ENCODE data around the gene SH3TC1.

The SH3TC1 gene

DNA sequence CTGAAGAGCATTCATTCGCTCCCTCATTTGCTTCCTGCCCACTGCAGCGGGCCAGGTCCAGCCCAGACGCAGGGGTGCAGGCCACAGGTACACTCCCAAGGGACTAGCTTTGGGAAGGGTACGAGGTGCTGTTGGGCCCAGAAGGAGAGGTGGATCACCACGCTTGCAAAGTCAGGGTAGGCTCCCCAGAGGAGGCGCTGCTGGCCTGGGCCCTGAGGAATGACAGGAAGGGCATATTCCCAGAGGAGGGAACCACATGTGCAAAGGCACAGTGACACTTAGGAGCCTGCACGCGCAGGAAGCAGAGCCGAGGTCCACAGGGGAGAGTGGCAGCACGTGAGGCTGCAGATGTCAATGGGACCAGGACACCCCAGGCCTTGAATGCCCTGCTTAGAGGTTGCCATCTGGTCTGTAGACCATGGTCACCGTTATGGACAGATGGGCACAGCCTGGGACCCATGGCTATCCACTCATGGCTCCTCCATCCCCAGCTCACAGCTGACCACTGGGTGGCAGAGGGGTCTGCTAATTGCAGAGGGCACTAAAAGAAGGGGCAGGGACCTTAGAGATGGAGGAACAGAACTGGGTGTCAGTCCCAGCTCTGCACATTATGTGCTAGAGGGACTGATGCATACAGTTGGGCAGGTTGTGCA, 78.4 kb downstream of the SH3TC1 start:
- no peak for DNase-seq (ENCODE audit: low spot score)

DNA sequence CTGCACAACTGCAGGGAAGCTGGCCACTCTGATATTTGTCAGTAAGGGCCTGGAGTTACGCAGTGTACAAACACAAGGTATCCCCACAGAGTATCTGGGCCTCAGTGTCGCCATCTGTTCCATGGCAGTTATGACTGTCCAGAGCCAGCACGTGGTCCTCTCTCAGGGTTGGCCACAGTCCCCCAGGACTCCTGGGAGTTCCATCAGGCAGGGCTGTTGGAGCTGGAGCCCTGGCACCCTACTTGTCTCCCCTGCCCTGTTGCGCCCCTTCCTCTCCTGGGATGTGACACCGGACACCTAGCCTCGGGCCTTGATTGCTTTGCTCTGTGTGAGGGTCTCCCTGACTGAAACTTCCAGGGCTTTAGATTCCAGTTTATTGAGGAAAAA, 78.9 kb downstream of the SH3TC1 start:
- no peak for DNase-seq (ENCODE audit: low spot score)

DNA sequence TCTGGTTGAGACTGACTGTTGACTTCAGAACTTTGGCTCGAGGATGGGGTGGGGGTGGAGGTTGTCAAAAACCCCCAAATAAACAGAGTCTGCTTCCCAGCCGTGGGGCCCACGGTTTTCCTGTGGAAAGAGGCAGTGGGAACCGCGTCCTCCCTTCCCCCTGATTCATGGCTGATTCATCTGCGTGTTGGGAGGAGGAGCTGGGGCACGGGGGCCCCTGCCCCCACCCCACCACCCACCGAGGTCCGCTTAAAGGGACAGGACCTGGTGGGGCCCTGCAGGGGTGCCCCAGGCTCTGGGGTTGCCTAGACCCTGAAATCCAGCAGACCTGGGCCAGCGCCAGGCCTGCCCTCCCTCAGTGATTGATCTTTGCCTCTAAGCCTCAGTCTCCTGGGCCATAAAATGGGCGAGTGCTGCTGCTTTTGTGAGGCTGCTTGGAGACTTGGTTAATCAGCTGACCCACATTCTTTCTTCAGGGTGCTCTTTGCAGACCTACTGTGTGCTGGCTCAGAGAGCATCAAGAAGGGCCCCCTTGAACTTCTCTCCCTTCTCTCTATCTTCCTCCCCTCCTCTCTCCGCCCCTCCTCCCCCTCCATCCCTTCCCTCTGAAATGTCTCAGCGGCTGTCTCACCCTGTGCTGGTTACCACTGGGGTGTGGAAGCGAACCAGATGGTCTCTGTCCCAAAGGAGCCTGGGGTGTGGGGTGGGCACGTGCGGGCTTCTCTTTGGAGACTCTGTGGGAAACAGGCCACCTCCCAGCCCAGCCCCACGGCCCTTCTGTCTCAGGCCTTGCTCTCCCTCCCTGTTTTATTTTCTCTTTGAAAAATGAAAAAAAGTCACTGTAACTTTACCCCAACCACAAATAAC, 79.6 kb downstream of the SH3TC1 start:
- DNase-seq (ENCODE audit: low spot score) = no peak

DNA sequence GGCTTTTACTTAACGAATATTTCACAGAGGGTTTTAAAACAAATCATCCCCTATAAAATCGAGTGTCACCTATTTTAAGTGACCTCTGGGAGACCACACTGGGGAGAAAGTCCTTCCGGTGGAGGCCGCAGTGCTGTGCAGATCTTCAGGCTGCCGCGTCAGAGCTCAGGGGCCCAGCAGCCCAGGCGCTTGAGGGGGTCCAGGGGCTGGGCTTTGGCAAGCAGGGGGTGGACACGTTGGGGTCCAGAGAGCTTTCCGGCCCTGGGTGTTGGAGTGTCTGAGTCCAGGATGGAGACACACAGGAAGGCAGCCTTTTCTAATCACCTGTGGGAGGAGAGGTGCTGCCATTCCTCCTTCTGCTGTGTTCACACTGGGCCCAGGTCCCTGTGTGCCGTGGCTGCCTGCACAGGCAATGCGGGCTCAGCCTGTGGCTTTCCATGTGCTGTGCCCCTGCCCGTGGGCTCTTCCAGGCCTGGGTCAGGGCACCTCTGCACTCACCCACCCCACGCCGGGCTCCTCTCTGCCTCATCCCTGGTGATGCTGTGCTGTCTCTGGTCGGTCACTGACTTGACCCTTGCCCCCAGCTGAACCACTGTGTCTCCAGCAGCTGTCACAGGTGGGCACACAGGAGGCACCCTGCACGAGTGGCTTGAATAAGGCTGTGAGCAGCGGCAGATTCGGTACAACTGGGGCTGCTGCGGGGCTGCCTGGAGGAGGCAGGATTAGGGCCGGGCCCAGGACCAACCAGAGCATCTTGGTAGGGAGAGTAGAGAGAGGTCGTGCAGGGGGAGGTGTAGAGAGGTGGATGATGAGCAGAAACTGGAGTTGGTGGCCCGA, 80.4 kb downstream of the SH3TC1 start:
- no peak for DNase-seq (ENCODE audit: low spot score)

DNA sequence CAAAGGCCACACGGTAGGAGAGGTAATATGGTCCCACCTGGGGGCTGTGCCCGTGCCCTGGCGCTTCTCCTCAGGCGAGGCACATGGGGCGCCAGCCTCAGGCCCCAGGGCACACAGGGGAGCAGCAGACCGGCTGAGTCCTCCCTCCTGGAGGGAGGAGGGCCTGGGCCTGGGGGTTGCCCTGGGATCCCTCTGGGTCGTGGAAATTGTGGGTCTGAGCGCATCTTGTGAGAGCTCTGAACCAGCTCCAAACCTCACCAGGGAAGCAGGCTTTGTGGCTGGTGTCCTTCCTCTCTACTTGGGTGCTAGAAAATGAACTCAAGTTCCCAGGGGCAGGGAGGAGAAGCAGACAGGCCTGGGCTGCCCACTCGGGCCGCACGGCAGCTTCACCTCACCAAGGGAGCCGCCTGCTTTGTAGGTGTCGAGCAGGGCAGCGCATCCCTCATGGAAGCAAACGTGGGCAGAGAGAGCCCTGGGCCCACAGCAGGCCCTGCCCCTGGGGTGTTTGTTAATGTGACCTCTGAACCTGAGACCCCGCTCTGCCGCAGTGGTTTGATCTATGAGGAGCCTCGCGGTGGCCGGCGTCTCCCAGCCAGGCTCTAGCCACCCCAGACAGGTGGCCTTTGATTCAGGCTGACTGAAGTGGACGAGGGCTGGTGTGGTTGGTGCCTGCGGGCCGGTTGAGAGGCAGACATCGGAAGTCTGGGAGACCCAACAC, 81.2 kb downstream of the SH3TC1 start:
- DNase-seq (ENCODE audit: low spot score) = no peak

DNA sequence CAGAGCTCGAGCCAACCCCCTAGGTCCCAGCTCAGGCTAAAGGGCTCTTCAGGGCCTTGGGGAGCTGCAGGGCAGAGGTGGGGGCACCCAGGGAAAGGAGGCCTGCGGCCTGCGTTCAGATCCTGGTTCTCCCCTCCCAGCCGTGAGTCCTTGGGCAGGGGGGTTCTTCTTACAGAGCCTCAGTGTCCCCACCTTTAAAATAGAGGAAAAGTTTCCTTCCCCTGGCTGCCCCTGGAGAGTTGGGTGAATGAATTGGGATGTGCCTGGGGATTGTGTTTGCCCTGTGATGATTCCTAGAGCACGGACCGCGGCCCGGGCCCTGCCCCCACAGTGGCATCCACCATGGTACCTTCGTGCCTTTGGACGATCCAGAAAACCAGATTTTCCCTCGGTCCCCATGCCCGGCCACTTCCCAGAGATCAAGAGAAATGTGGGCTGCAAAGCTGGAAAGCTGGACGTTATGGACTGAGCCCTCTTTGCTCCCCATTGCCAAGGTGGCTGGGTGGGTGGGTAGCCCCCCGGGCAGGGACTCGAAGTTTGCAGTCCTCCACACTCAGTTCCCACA, 81.9 kb downstream of the SH3TC1 start:
- no peak for DNase-seq (ENCODE audit: low spot score)

DNA sequence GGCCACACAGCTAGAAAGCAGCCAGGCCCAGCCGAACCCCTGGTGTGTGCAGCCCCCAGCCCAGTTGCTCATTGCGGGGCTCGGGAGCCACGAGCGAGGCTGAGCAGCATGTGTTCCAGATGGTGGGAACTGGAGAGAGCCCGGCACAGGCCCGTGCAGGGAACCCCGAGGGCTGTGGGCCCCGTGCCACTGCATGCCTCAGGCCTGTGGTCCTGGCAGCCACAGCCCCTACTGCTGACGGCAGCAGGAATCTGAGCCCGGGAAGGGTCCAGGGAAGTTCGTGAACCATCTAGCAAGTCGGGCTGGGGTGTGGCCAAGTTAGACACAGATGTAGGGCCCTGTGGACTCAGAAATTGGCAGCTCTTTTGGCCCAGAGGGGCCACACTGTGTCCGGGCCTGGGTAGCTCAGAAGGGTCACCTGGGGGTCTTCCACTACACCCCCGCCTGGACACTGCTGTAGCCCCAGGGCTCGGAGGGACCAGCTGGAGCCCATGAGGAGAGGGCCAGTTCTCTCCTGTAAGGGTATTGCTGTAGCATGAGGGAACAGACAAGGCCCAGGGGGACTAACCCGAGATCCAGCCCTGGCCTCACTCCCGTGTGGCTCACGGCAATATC, 82.5 kb downstream of the SH3TC1 start:
- DNase-seq (ENCODE audit: low spot score) = no peak

DNA sequence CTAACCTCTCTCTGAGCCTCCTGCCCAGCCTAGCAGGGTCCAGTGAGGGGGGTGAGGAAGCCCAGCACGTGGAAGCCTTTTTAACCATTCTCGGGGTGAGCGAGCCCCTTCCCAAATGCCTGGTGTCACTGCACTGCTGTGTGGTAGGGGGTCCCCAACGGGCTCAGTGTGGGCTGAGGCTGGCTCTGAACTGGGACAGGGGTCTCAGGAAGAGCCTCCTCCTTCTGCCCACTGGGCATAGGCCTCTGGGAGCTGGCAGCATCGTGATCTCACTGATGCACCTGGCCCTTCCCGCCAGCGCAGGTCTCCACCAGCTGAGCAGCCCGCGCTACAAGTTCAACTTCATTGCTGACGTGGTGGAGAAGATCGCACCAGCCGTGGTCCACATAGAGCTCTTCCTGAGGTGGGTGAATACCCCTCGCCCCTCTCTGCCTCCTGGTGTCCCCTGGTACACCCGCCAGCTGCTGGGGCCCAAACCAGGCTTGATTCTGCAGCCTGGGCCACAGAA, 83.1 kb downstream of the SH3TC1 start:
- DNase-seq (ENCODE audit: low spot score) = no peak

DNA sequence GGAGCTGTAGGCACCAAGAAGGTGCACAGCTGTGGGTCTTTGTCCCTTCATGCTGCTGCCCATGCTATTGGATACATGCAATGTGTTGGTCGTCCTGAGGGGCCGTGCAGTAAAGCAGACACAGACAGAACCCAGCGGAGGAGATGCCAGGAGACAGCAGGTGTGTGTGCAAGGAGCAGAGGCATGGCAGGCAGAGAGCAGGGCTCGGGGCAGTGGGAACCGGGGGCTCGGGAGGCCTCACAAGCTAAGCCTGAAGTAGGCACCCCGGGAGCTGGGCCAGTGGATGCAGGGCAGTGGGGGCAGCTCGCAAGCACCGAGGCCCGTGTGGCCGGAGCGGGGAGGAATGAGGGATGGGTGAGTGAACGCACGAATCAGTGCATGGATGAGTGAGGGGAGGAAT, 83.7 kb downstream of the SH3TC1 start:
- no peak for DNase-seq (ENCODE audit: low spot score)

DNA sequence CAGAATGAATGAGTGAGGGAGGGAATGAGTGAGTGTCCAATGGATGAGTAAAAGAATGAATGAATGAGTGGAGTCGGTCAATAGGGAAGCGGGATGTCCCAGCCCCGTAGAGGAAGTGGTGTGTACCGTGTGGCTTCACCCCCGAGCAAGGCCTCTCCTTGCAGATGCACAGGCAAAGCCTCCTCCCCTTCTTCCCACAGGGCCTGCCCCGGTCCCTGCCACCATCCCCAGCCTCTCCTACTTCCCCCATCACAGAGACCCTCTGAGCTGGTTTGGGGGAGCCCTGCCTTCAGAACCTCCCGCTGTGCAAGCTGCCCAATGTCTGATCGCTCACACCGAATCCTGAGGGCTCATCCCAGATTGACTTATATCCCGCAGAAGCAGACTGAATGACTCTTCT, 84.1 kb downstream of the SH3TC1 start:
- no peak for DNase-seq (ENCODE audit: low spot score)

DNA sequence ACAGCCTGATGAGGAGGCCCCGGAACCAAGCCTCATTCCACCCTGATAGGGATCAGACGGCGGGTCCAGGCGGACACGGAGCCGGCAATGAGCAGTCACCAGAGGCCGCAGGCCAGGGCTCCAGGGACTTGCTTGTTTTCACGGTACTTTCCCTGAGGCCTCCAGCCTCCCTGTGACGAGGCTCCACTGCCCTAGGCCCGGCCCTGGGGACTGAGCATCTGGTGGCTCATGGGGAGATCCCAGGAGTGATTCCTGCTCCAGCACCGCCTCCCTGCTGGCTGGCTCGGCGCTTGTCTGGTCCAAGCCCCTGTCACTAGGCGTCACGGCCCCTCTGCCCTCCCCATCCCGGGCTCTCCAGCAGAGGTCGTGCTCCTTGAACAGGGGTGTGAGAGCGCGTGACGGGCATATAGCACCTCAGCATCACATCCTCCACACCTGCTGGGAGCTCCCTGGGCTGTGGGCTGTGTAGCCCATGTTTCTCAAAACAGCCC, 84.6 kb downstream of the SH3TC1 start:
- no peak for DNase-seq (ENCODE audit: low spot score)

DNA sequence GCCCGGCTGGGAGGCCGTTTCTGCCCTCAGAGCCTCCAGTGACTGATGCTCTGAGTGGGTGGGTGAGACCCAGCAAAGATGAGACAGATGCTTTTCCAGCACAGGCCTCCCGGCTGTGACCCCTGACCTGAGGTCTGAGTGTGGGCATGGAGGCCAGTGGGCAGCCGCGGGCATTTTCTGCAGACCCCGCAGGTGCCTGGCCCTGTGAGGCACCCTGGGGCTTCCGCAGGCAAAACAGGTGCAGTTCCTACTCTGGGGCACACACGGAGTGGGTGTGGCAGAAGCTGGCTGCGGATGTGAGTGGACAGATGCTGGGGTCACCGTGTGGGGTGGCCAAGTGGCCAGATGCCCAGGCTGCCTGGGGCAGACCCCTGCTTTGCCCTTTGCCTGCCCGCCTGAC, 85.3 kb downstream of the SH3TC1 start:
- no peak for DNase-seq (ENCODE audit: low spot score)

DNA sequence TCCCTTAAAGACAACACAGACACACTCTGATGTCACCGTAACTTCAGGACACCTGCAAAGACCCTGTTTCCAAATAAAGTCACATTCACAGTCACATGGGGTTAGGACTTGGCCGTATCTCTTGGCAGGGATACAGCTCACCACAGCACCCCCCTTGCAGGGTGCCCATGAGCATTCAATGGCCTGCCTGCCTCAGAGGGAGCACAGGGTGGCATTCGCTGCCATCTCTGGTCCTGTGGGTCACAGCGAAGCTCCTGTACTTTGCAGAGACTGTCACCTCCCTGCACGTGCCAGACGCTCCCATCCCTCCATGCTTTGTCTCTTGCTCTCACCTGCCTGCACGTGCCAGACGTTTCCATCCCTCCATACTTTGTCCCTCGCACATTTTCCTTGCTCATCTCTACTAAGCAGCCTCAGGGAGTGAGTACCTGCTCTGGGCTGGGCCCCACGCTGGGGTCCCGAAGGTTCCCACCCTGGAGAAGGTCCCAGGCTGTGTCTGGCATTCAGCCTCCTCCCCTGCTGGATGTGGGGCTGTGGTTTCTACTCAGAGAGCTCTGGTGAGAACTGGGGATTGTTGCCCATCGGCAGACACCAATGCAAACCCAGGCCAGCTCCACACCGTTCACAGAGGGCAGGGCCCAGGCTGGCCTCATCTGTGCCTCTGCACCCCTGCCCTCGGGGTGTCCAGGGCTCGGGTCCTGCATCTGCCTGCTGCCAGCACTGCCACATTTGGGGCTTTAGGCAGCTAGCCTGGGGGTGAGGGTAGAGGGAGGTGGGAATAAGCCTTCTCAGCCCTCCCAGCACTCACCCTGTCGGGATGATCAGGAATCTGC, 86.3 kb downstream of the SH3TC1 start:
- DNase-seq (ENCODE audit: low spot score) = no peak

DNA sequence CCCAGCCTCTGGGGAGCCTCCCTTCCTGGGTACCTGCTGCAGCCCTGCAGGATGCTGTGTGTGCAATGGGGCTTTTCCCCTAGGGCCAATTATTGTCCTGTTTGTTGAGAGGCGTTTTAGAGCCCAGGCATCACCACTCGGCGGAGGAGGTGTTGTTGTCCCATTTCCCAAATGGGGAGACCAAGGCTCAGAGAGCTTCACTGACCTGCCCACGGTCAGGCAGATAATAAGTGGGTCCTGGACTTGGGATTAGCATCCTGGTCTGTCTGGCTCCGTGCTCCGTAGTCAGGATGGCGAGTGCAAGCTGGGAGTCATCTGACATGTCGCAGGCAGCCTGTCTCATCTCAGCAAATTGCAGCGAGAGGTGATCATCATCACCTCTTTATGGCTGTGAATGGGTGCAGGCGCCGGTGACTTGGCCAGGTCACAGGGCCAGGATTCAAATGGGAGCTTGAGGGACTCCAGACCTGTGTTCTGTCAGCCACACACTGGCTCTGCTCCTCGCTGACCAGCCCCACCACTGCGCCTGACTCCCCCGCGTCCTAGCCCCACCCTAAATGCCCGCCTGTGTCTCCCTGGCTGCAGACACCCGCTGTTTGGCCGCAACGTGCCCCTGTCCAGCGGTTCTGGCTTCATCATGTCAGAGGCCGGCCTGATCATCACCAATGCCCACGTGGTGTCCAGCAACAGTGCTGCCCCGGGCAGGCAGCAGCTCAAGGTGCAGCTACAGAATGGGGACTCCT, 87.1 kb downstream of the SH3TC1 start:
- no peak for DNase-seq (ENCODE audit: low spot score)

DNA sequence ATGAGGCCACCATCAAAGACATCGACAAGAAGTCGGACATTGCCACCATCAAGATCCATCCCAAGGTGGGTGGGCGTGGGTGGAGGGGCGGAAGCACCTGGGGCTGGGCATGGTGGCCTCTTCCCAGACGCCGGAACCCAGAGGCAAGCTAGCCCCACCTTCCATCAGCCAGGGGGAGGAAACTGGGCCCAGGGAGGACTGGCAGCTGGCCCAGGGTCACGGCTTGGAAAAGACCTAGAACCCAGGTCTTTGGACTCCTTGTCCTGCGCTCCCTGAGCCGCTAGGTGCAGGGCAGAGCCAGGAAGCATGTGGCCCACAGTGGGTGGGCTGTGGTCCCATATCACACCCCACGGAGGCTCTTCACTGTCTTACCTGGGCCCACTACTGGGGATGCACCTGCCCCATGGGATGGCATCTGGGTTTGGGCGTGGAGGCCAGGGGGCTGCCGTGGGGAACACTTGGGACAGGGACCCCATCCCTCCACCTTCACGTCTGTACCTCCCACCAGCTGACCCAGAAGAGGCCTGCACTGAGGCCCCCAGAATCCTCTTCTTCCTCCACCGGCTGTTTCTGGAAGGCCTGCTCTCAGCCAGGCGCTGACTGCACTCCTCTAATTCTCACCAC, 87.7 kb downstream of the SH3TC1 start:
- DNase-seq (ENCODE audit: low spot score) = no peak

DNA sequence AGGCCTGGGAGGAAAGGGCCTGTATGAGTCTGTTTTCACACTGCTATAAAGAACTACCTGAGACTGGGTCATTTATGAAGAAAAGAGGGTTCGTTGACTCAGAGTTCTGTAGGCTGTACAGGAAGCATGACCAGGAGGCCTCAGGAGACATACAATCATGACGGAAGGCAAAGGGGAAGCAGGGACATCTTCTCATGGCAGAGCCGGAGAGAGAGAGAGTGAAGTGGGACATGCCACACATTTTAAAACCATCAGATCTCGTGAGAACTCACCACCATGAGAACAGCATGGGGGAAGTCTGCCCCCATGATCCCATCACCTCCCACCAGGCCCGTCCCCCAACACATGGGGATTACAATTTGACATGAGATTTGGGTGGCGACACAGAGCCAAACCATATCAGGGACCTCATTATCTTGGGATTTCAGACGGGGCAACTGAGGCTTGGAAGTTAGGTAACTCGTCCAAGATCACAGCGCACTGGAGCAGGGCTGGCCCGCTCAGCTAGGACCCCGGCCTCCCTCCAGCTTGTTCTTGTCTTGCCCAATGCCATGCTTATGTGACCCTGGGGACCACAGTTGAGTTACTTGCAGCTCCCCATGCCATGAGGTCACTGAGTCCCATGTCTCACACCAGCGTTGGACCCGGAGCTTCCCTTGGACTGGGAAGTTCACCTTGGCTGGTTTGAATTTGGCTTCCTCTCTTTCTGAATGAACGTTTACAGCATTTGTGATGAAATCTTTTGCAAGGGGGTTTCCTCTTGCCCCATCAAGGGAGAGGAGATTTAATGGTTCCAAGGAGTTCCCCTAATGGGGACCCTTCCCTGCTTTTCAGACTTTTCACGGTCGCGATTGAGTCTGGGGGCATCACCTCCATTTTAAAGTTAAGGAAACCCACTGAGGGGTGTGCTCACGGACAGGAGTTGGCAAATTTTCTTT, 88.5 kb downstream of the SH3TC1 start:
- DNase-seq (ENCODE audit: low spot score) = no peak

DNA sequence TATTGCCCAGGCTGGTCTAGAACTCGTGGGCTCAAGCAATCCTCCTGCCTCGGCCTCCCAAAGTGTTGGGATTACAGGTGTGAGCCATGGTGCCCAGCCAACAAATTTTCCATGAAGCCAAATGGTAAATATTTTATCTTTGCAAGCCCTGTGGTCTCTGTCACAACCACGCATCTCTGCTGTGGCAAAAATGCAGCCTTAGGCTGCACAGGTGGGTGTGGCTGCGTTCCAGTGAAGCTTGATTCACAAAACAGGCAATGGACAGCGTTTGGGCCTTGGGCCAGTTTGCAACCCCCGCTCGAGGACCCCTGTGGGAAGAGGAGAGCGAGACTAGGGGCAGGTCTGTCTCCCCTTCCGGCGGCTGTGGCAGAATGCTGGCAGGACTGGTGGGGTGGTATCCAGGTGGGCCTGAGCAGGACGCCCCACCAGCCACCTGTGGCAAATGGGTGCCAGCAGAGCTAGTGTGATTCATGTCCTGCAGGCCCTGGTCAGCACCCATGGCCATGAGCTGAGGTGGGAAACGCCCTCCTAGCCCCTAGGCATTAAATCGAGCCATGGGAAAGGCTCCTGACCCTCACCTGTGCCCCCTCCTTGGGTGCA, 90.2 kb downstream of the SH3TC1 start:
- DNase-seq (ENCODE audit: low spot score) = no peak
